Measurements from ENCODE around the gene PA2G4. TPM values are rescaled to one million over a fixed set of nuclear protein-coding genes. Genes with fewer than 3 reads are reported as not detected.

Gene PA2G4
- total and polyA plus RNA-seq, 10 of the 15 experiments (the other 5 are each of a cell fraction or from before 2014, with no cell fraction given): 148 to 514 (median 406) TPM

DNA sequence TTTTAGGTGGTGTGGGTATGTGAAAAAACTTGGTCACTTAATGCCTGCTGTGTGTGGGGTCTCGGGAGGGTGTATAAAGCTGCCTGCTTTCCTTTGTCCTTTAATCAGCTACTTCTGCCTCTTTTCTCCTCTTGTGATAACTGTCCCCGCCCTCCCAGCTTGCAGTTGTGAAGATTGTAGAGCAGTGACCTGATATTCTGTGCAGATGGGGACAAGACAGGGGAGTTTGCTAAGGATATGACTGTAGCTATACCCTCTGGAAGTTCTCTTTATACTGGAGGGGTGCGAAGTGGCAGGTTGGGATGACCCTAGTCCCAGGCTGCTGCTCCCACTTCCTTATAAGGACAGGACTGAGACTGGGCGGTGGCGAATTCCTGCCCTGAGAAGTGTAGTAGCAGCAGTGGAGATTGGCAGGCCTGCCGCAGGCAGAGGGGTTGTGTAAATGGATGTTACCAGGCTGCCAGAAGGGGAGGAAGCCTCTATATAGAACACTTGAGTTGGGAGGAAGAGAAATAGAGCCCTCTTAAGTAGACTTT, 54.6 kb downstream of the PA2G4 start:
- CTCF ChIA-PET: interaction anchor here (0.6 to 2.2 kb wide), 11 partner anchors 14 to 430 kb away, joined by 3 to 13 read pairs (median 4); partner anchors contain the start of genes CD63, ESYT1 and SMARCC2
- Histone ChIP-seq H4K20me1 (ENCODE audit: control insufficient read depth, insufficient read depth) (no peaks in the 10 kb centered on the region), H3K27me3 (replicated peaks in 1 of 2; ENCODE audit: control insufficient read depth in 2 of 2, insufficient read depth in 2 of 2, low read length in 1 of 2) (no peaks in the 10 kb centered on the region), H3K27ac (ENCODE audit: control insufficient read depth, insufficient read depth) (peak overlapping the region; percentile 91), H2AFZ (ENCODE audit: control insufficient read depth, low read depth, low read length) (no peak overlapping the region), H3K4me3 (peak overlapping the region; percentile 90), H3K9ac (ENCODE audit: control insufficient read depth, insufficient read depth, low read length) (peak overlapping the region; percentile 89), H3K4me1 (ENCODE audit: control insufficient read depth, insufficient read depth, low read length) (peaks cover 17% of the 10 kb centered on the region), H3K79me2 (ENCODE audit: control insufficient read depth, insufficient read depth, low read length) (peaks cover 39% of the 10 kb centered on the region), H3K4me2 (ENCODE audit: control insufficient read depth, insufficient read depth) (peak overlapping the region; percentile 98), H3K36me3 (ENCODE audit: control insufficient read depth in 2 of 2, insufficient read depth in 2 of 2, low read length in 1 of 2) (peaks cover 23 to 28% of the 10 kb centered on the region in 2 experiments), H3K9me3 (replicated peaks; ENCODE audit: control insufficient read depth, insufficient read depth, low read length) (no peaks in the 10 kb centered on the region)
- 0% methylated on average over 6 of the region's 6 CpGs for WGBS (ENCODE audit: insufficient coverage, insufficient replicate concordance, low lambda C conversion rate, missing lambda C conversion rate)
- SMC1A ChIA-PET (ENCODE audit: uncharacterized antibody, unreplicated experiment): interaction anchor here (0.6 to 2.4 kb wide), 5 partner anchors 17 to 34 kb away, joined by 3 to 12 read pairs (median 3); partner anchors contain the start of genes ESYT1 and SMARCC2
- ATAC-seq: peak; percentile 18
- FAIRE-seq: peak; percentile 18
- POLR2A ChIA-PET: interaction anchor here (0.5 to 2.5 kb wide), 16 partner anchors 8 to 1094 kb away, joined by 3 to 19 read pairs (median 4); partner anchors contain the start of genes ESYT1, PA2G4, RAB5B and RNF41
- TF ChIP-seq MTA3 (IDR thresholded peaks at IDR 0.05; ENCODE audit: borderline replicate concordance, low read length) (0 out of 2 replicates have a peak, but pooled peaks have one; percentile 27), TAF1 (IDR thresholded peaks at IDR 0.05; ENCODE audit: borderline replicate concordance, low read depth, low read length) (0 out of 2 replicates have a peak, but pooled peaks have one; percentile 16), JUNB (IDR thresholded peaks at IDR 0.05) (no peak), ZBED1 (IDR thresholded peaks at IDR 0.05; ENCODE audit: borderline replicate concordance) (peak; percentile 26; the same call in 1 of the 2 replicates), POLR2A (IDR thresholded peaks at IDR 0.05; ENCODE audit: low read depth, low read length) (peak; percentile 31; the same call in 1 of the 2 replicates), BMI1 (IDR thresholded peaks at IDR 0.05; ENCODE audit: borderline replicate concordance) (no peak), CHD1 (IDR thresholded peaks at IDR 0.05; ENCODE audit: low read depth, low read length) (0 out of 2 replicates have a peak, but pooled peaks have one; percentile 53), GATAD2B (conservative IDR thresholded peaks at IDR 0.05; ENCODE audit: low read depth) (no peak), SPI1 (IDR thresholded peaks at IDR 0.05; ENCODE audit: borderline replicate concordance, insufficient read depth, low read depth, low read length) (peak; percentile 10; the same call in 1 of the 2 replicates), SRF (IDR thresholded peaks at IDR 0.05; ENCODE audit: low read depth in 2 of 2, low read length in 2 of 2) (peak in 1 of 2 experiments; percentile 78; a peak in 3 of 4 replicates), POLR2AphosphoS2 (IDR thresholded peaks at IDR 0.05; ENCODE audit: low read depth, low read length) (peak; percentile 34; the same call in 1 of the 2 replicates), WRNIP1 (IDR thresholded peaks at IDR 0.05; ENCODE audit: borderline replicate concordance, low read depth, low read length) (0 out of 2 replicates have a peak, but pooled peaks have one; percentile 47)
- TF ChIP-seq, protein P1, sequence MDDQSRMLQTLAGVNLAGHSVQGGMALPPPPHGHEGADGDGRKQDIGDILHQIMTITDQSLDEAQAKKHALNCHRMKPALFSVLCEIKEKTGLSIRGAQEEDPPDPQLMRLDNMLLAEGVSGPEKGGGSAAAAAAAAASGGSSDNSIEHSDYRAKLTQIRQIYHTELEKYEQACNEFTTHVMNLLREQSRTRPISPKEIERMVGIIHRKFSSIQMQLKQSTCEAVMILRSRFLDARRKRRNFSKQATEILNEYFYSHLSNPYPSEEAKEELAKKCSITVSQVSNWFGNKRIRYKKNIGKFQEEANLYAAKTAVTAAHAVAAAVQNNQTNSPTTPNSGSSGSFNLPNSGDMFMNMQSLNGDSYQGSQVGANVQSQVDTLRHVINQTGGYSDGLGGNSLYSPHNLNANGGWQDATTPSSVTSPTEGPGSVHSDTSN (IDR thresholded peaks at IDR 0.05; ENCODE audit: insufficient replicate concordance, low read depth, low read length): peak; percentile 22
- TF ChIP-seq, protein P2, sequence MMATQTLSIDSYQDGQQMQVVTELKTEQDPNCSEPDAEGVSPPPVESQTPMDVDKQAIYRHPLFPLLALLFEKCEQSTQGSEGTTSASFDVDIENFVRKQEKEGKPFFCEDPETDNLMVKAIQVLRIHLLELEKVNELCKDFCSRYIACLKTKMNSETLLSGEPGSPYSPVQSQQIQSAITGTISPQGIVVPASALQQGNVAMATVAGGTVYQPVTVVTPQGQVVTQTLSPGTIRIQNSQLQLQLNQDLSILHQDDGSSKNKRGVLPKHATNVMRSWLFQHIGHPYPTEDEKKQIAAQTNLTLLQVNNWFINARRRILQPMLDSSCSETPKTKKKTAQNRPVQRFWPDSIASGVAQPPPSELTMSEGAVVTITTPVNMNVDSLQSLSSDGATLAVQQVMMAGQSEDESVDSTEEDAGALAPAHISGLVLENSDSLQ (IDR thresholded peaks at IDR 0.05): peak; percentile 59; the same call in 1 of the 2 replicates
- TSS peak; percentile 73 for BruUV-seq (replicated peaks)
- in situ Hi-C loops (cut with MboI): no loop called here
- no peak for DNase-seq (ENCODE audit: low read depth, low spot score)
- RAD21 ChIA-PET (ENCODE audit: unreplicated experiment): interaction anchor here (1.2 to 2.8 kb wide), 7 partner anchors 17 to 62 kb away, joined by 3 to 18 read pairs (median 5); partner anchors contain the start of genes ESYT1, RNF41, SMARCC2 and ZC3H10
- intact Hi-C loops (cut with micrococcal nuclease; ENCODE audit: unreplicated experiment): loop anchor here (2.0 kb wide), 1 partner anchor 30 kb away; the partner anchor contains the start of gene SMARCC2
